Activated CD4-positive, alpha-beta T cell treated with anti-CD3 and anti-CD28 coated beads, Interleukin-2, amount 50 U/mL, for 48 hours (primary cell): Measurements from ENCODE around the gene AFF1.

ENCODE experiments used
- DNase-seq, 2 experiments: peaks; one replicate each; pipeline ENCODE4 v3.0.0-alpha.2; 2020

AFF1 gene

GRCh38 chr4:87042221-87042620 is 107.4 kb downstream of the AFF1 start:
- no peak for DNase-seq

- DNase-seq = no peak
Observed at GRCh38 chr4:87042986-87043820, 108.4 kb downstream of the AFF1 start.

GRCh38 chr4:87044511-87045233 is 109.9 kb downstream of the AFF1 start:
- no peak for DNase-seq

GRCh38 chr4:87045234-87045558 is 110.4 kb downstream of the AFF1 start:
- no peak for DNase-seq

- DNase-seq = no peak
Observed at GRCh38 chr4:87045659-87046058, 110.8 kb downstream of the AFF1 start.

GRCh38 chr4:87046121-87046551 is 111.3 kb downstream of the AFF1 start:
- DNase-seq = no peak

- no peak for DNase-seq
Observed at GRCh38 chr4:87047281-87047798, 112.5 kb downstream of the AFF1 start.

- DNase-seq = no peak
Observed at GRCh38 chr4:87049508-87049907, 114.7 kb downstream of the AFF1 start.

- no peak for DNase-seq
Observed at GRCh38 chr4:87050596-87050995, 115.8 kb downstream of the AFF1 start.

GRCh38 chr4:87051121-87051713 is 116.4 kb downstream of the AFF1 start:
- no peak for DNase-seq

- no peak for DNase-seq
Observed at GRCh38 chr4:87052615-87053014, 117.8 kb downstream of the AFF1 start.

- DNase-seq = peak in 1 of 2 experiments; percentile 24
Observed at GRCh38 chr4:87053176-87053658, 118.4 kb downstream of the AFF1 start.

- DNase-seq = no peak
Observed at GRCh38 chr4:87053802-87054767, 119.3 kb downstream of the AFF1 start.

- DNase-seq = no peak
Observed at GRCh38 chr4:87054900-87055299, 120.1 kb downstream of the AFF1 start.

GRCh38 chr4:87055311-87055710 is 120.5 kb downstream of the AFF1 start:
- DNase-seq = no peak

- no peak for DNase-seq
Observed at GRCh38 chr4:87056881-87057280, 122.1 kb downstream of the AFF1 start.

GRCh38 chr4:87057835-87058355 is 123.1 kb downstream of the AFF1 start:
- DNase-seq = no peak

- DNase-seq = peak; percentile 62 to 74
Observed at GRCh38 chr4:87058356-87059073, 123.7 kb downstream of the AFF1 start.

- DNase-seq = peak; percentile 17 to 31
Observed at GRCh38 chr4:87060957-87061356, 126.1 kb downstream of the AFF1 start.

- no peak for DNase-seq
Observed at GRCh38 chr4:87065021-87065420, 130.2 kb downstream of the AFF1 start.

GRCh38 chr4:87066403-87067123 is 131.8 kb downstream of the AFF1 start:
- DNase-seq = no peak
